Osteocyte (in vitro differentiated cells): ENCODE measurements around the gene RGS3. TPM values are rescaled to one million over a fixed set of nuclear protein-coding genes. Genes with fewer than 3 reads are reported as not detected.

Experiments
- DNase-seq: peaks from one replicate; pipeline ENCODE4 v3.0.0; 2021; ENCODE audit warnings: mixed read lengths; ENCODE audit not compliant: unreplicated experiment; ENCODE audit errors: extremely low spot score
- H3K27ac Mint-ChIP-seq: one replicate; pipeline ENCODE4 v1.8.0; 2021; ENCODE audit warnings: mild to moderate bottlenecking, mixed read lengths; ENCODE audit not compliant: unreplicated experiment
- H3K27me3 Mint-ChIP-seq: one replicate; pipeline ENCODE4 v1.8.0; 2021; ENCODE audit warnings: mixed read lengths; ENCODE audit not compliant: unreplicated experiment
- H3K36me3 Mint-ChIP-seq: one replicate; pipeline ENCODE4 v1.8.0; 2021; ENCODE audit warnings: mixed read lengths; ENCODE audit not compliant: unreplicated experiment
- H3K4me1 Mint-ChIP-seq: one replicate; pipeline ENCODE4 v1.8.0; 2021; ENCODE audit warnings: mixed read lengths; ENCODE audit not compliant: unreplicated experiment
- H3K4me3 Mint-ChIP-seq: one replicate; pipeline ENCODE4 v1.8.0; 2021; ENCODE audit warnings: mild to moderate bottlenecking, moderate library complexity, mixed read lengths; ENCODE audit not compliant: unreplicated experiment
- H3K9me3 Mint-ChIP-seq: one replicate; pipeline ENCODE4 v1.8.0; 2021; ENCODE audit warnings: mixed read lengths; ENCODE audit not compliant: unreplicated experiment
- total RNA-seq: library from RNA; stranded (reverse); gene quantifications from 2 replicates; pipeline ENCODE4 v1.2.1, GENCODE V29; 2021
- TF ChIP-seq, protein P1 (sequence below): fragments of 200-600 bp; sonication (generic); IDR thresholded peaks from 2 replicates; pipeline ENCODE4 v1.5.0; 2021; ENCODE audit warnings: antibody characterized with exemption, mild to moderate bottlenecking, moderate library complexity

RGS3 gene
- total RNA-seq, 1 donor from 2014 or later, result 67.8 TPM

DNA sequence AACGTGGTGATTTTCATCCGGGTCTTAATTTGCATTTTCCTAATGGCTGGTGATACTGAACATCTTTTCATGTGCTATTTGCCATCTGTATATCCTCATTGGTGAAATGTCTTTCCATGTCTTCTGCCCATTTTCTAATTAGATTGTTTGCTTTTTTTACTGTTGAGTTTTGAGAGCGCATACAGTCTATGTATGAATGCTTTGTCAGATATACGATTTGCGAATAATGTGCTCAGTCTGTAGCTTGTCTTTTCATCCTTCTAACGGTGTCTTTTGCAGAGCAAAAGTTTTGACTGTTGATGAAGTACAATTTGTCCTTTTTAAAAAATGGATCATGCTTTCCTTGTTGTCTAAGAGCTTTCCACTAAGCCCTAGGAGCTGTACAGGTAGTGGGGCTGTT lies 143.0 kb downstream of the RGS3 start:
- Mint-ChIP-seq H3K36me3 (no peaks in the 10 kb centered on the region), H3K4me3 (no peak overlapping the region), H3K4me1 (peaks cover 40% of the 10 kb centered on the region), H3K27ac (no peak overlapping the region), H3K9me3 (no peaks in the 10 kb centered on the region), H3K27me3 (no peaks in the 10 kb centered on the region)
- TF ChIP-seq, protein P1, sequence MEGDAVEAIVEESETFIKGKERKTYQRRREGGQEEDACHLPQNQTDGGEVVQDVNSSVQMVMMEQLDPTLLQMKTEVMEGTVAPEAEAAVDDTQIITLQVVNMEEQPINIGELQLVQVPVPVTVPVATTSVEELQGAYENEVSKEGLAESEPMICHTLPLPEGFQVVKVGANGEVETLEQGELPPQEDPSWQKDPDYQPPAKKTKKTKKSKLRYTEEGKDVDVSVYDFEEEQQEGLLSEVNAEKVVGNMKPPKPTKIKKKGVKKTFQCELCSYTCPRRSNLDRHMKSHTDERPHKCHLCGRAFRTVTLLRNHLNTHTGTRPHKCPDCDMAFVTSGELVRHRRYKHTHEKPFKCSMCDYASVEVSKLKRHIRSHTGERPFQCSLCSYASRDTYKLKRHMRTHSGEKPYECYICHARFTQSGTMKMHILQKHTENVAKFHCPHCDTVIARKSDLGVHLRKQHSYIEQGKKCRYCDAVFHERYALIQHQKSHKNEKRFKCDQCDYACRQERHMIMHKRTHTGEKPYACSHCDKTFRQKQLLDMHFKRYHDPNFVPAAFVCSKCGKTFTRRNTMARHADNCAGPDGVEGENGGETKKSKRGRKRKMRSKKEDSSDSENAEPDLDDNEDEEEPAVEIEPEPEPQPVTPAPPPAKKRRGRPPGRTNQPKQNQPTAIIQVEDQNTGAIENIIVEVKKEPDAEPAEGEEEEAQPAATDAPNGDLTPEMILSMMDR, result no peak
- no peak for DNase-seq

DNA sequence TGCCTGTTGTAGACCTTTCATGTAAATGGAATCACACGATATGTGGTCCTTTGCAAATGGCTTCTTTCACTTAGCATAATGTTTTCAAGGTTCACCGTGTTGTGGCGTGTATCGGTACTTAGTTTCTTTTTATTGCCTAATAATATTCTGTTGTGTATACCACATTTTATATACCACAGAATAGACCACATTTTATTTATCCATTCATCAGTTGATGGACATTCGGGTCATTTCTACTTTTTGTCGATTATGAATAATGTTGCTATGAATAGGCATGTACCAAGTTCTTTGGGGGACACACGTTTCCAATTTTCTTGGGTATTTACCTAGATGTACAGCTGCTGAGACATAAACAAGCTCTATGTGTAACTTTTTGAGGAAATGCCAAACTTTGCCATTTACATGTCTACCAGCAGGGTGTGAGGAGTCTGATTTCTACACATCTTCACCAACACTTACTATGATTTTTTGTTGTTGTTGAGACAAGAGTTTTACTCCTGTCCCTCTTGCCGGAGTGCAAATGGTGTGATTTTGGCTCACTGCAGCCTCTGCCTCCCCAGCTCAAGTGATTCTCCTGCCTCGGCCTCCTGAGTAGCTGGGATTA lies 144.7 kb downstream of the RGS3 start:
- H3K9me3 Mint-ChIP-seq, result no peaks in the 10 kb centered on the region
- TF ChIP-seq, protein P1, result no peak
- H3K36me3 Mint-ChIP-seq, result no peaks in the 10 kb centered on the region
- no peaks in the 10 kb centered on the region for H3K27me3 Mint-ChIP-seq
- H3K4me1 Mint-ChIP-seq, result peaks cover 23% of the 10 kb centered on the region
- DNase-seq, result no peak
- H3K27ac Mint-ChIP-seq, result no peak overlapping the region
- H3K4me3 Mint-ChIP-seq, result no peak overlapping the region

DNA sequence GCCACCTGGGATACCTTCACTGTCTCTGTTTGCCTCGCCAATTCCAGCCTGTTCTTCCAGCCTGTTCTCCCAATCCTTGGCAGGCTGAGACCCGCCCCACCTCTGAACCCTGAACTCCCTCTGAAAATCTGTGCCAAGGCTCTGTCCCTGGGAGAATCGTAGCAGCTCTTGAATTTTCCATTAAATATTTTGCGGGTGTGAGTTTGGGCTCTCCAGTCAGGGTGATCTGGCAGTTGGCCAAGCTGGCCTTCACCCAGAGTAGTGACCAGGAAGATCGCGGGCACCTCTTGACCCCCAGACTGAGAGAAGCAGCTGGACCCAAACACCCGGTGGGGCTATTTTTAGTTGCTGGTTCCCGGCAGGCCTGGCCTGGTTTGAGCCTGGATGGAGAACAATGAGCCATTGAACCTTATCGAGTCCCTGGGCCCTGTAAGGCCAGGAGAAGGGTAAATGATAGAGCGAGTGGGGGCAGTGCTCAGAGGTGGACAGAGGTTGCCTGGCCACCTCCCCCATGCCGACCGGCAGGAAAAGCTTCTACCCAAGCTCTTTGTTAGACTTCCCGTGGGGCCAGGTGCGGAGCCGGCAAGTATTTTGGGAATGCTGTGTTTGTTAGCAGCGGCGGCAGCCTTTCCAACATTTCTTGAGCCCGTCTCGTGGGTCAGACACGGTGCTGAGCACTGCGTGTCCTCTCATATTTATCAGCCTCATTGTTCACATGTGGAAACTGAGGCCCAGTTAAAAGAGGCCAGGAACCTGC lies 146.2 kb downstream of the RGS3 start:
- DNase-seq, result no peak
- Mint-ChIP-seq H3K9me3 (no peaks in the 10 kb centered on the region), H3K36me3 (no peaks in the 10 kb centered on the region), H3K4me1 (peaks cover 32% of the 10 kb centered on the region), H3K27ac (peak overlapping the region; percentile 74), H3K4me3 (no peak overlapping the region), H3K27me3 (no peaks in the 10 kb centered on the region)
- TF ChIP-seq, protein P1, result no peak

DNA sequence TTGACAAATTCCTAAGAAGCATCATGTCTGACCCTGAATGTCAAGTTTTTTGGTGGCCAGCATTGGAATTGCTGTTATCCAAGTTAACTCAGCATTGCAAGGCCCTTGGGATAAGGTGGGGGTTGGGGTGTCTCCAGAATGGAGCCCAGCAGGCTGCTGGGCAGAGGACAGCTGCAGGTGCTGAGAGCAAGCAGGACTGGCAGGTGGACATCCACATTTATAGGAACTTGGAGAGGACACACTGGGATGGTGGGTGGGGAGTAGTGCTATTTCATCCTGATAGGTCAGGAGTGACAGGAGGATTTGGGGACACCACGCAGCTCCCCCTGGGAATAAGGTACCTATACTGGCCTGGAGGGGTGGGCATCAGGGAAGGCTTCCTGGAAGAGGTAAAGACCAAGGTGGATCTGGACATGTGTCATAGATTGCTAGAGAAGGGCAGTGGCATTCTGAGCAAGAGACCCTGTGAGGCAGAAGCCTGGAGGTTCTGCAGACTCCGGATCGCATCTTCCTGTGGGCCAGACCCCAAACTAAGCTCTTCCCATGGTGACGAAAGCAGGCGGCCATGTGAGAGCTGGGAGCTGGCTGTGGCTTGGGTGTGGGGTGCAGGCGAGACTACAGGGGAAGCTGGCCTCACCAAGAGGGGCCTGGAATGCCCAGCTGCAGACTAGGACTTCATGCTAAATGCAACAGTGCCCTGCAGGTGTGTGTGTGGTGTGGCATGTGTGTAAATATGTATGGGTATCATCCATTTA lies 148.1 kb downstream of the RGS3 start:
- no peaks in the 10 kb centered on the region for H3K36me3 Mint-ChIP-seq
- no peaks in the 10 kb centered on the region for H3K9me3 Mint-ChIP-seq
- no peak overlapping the region for H3K27ac Mint-ChIP-seq
- TF ChIP-seq, protein P1, result no peak
- H3K4me3 Mint-ChIP-seq, result no peak overlapping the region
- peaks cover 51% of the 10 kb centered on the region for H3K4me1 Mint-ChIP-seq
- no peaks in the 10 kb centered on the region for H3K27me3 Mint-ChIP-seq
- no peak for DNase-seq

DNA sequence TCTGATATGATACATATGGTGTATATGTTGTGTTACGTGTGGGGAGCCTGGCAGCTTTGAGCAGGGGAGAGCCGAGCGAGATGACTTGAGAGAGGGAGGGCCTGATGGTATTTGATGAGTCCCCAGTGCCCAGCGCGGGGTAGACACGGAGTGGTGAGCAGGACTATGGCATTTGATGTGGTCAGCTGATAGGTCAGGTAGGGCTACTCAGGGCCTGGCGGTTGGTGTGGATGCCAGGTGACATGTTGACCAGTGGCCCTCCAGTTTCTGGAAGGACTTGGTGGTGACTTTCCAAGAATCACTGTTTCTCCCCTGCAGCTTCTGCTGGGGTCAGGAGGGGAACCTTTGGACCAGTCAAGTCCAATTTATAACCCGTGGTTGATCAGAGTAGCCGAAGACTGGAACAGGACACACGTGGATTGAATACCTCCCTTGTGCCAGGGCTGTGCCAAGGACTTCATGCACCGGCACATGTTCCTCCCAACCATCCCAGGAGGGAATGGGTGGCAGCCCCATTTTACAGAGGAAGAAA lies 148.8 kb downstream of the RGS3 start:
- H3K27ac Mint-ChIP-seq, result no peak overlapping the region
- H3K27me3 Mint-ChIP-seq, result no peaks in the 10 kb centered on the region
- no peak for DNase-seq
- no peaks in the 10 kb centered on the region for H3K36me3 Mint-ChIP-seq
- TF ChIP-seq, protein P1, result no peak
- H3K4me3 Mint-ChIP-seq, result no peak overlapping the region
- peaks cover 55% of the 10 kb centered on the region for H3K4me1 Mint-ChIP-seq
- H3K9me3 Mint-ChIP-seq, result no peaks in the 10 kb centered on the region
